Thoracic aorta (tissue), 2 donors: Measurements from ENCODE around the gene ANP32E. TPM values are rescaled to one million over a fixed set of nuclear protein-coding genes. Genes with fewer than 3 reads are reported as not detected.

Experiments used
- ATAC-seq: fragments of 150-250 bp; one replicate; pipeline ENCODE4 v1.8.0; 2017; ENCODE audit warnings: low read depth; ENCODE audit not compliant: insufficient number of reproducible peaks, low FRiP score
- DNase-seq: peaks from one replicate; pipeline ENCODE4 v3.0.0-alpha.2; 2020; ENCODE audit warnings: low spot score
- H3K27ac ChIP-seq, 2 donors: fragments of 200-600 bp; sonication (generic); 1 replicate in 1 of 2; 2 replicates in 1 of 2; pipeline ENCODE4 v1.5.1; 2016; ENCODE audit warnings: mild to moderate bottlenecking in 2 of 2, moderate library complexity in 2 of 2
- H3K27me3 ChIP-seq: fragments of 200-600 bp; sonication (generic); replicated peaks from 2 replicates; pipeline ENCODE4 v1.6.0; 2016; ENCODE audit warnings: mild to moderate bottlenecking; ENCODE audit not compliant: insufficient read depth
- H3K36me3 ChIP-seq: fragments of 200-600 bp; sonication (generic); one replicate; pipeline ENCODE4 v1.5.1; 2016
- H3K4me1 ChIP-seq, 2 donors: fragments of 200-600 bp; sonication (generic); 1 replicate in 1 of 2; 2 replicates in 1 of 2; pipeline versions ENCODE4 v1.5.1 to v1.6.0; 2016; ENCODE audit warnings: low read depth in 2 of 2, mild to moderate bottlenecking in 1 of 2; ENCODE audit not compliant: control insufficient read depth in 1 of 2
- H3K4me3 ChIP-seq: fragments of 200-600 bp; sonication (generic); 2 replicates; pipeline ENCODE4 v1.5.1; 2016; ENCODE audit warnings: mild to moderate bottlenecking
- H3K9me3 ChIP-seq: fragments of 200-600 bp; sonication (generic); 2 replicates; pipeline ENCODE4 v1.5.1; 2016
- total RNA-seq, 2 donors: library from RNA; depleted of rRNA; stranded (reverse); fragments of >200 nt; gene quantifications; one replicate each; pipeline versions ENCODE4 v1.1.0 to v1.2.3, GENCODE V29; 2016
- TF ChIP-seq, protein P1 (sequence below): fragments of 200-600 bp; sonication (generic); IDR thresholded peaks from one replicate; pipeline ENCODE4 v1.5.1; 2019; ENCODE audit warnings: antibody characterized with exemption

Gene ANP32E
- total RNA-seq, 2 donors from 2014 or later, result 10.7 to 22.2 TPM

DNA sequence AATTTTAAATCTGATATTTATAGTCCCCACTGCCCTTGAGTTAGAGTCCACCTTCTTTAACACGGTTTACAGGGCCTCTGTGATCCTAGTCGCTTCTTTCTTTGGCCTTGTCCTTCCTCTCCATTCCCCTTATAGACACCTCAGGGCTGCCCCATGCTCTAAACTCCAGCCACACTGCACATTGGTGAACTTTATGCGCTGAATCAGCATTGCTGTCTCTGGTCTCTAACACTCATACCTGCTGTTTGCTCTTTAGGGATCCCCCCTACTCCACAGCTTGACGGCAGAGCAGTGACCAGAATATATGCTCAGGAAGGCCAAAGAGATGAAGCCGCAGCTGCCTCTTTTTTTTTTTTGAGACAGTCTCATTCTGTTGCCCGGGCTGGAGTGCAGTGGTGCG is 56.0 kb downstream of the ANP32E start:
- no peaks in the 10 kb centered on the region for H3K36me3 ChIP-seq
- ATAC-seq (no peak), DNase-seq (no peak)
- H3K9me3 ChIP-seq, result no peaks in the 10 kb centered on the region
- no peak overlapping the region for H3K27ac ChIP-seq
- H3K27me3 ChIP-seq, result no peaks in the 10 kb centered on the region
- no peak overlapping the region for H3K4me3 ChIP-seq
- TF ChIP-seq, protein P1, sequence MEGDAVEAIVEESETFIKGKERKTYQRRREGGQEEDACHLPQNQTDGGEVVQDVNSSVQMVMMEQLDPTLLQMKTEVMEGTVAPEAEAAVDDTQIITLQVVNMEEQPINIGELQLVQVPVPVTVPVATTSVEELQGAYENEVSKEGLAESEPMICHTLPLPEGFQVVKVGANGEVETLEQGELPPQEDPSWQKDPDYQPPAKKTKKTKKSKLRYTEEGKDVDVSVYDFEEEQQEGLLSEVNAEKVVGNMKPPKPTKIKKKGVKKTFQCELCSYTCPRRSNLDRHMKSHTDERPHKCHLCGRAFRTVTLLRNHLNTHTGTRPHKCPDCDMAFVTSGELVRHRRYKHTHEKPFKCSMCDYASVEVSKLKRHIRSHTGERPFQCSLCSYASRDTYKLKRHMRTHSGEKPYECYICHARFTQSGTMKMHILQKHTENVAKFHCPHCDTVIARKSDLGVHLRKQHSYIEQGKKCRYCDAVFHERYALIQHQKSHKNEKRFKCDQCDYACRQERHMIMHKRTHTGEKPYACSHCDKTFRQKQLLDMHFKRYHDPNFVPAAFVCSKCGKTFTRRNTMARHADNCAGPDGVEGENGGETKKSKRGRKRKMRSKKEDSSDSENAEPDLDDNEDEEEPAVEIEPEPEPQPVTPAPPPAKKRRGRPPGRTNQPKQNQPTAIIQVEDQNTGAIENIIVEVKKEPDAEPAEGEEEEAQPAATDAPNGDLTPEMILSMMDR, result no peak
- H3K4me1 ChIP-seq, result peaks cover 4 to 13% of the 10 kb centered on the region in 2 donors

DNA sequence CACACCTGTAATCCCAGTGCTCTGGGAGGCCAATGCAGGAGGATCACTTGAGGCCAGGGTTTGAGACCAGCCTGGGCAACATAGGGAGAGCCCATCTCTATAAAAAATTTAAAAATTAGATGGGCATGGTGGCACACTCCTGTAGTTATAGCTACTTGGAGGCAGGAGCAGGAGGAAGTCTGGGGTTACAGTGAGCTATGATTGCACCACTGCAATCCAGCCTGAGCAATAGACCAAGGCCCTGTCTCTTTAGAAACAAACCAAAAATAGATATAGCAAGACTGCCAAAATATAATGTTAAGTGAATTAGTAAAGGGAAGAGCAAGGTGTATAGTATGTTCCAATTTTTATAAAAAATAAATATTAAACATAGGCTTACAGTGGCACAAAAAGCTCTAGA is 57.4 kb downstream of the ANP32E start:
- ATAC-seq, result no peak
- DNase-seq, result no peak
- Histone ChIP-seq H3K9me3 (no peaks in the 10 kb centered on the region), H3K4me1 (peaks cover 4 to 13% of the 10 kb centered on the region in 2 donors), H3K27me3 (no peaks in the 10 kb centered on the region), H3K27ac (no peak overlapping the region), H3K4me3 (no peak overlapping the region), H3K36me3 (no peaks in the 10 kb centered on the region)
- TF ChIP-seq, protein P1, result no peak

DNA sequence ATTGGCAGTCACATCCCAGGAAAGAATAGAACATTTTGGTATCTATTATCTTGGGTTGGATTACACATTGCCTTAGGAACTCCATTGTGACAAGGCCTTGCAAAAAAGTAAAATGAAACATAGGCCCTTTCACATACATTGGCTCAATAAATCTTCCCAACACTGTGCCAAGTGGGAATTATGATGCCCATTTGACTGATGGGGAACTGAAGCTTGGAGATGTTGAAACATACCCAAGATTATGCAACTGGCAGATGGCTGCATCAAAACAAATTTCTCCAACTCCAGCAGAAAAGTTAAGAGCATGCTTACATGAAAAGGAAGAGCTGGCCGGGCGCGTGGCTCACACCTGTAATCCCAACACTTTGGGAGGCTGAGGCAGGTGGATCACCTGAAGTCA is 59.3 kb downstream of the ANP32E start:
- DNase-seq, result no peak
- no peaks in the 10 kb centered on the region for H3K9me3 ChIP-seq
- TF ChIP-seq, protein P1, result no peak
- no peak overlapping the region for H3K4me3 ChIP-seq
- ATAC-seq, result no peak
- no peak overlapping the region for H3K27ac ChIP-seq
- no peaks in the 10 kb centered on the region for H3K27me3 ChIP-seq
- H3K4me1 ChIP-seq, result no peaks in the 10 kb centered on the region
- H3K36me3 ChIP-seq, result no peaks in the 10 kb centered on the region

DNA sequence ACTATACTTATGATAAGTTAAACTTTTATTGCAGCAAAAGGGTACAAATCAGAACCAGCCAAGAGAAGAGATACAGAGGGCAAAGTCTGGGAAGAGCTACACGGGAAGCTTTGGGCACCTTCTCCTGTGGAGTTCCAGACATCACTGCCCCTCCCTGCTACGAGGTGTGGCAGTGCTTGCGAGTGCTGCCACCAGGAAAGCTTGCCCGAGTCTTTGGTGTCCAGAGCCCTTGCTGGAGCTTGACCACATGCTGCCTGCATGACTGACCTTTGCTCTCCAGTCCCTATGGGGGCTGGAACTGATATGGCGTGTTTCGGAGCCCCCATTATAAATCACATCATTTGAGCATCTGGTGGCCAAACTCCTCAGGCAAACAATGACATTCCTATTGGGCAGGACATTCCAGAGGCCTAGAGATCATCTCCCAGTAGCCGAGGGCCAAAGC is 62.7 kb downstream of the ANP32E start:
- Histone ChIP-seq H3K27me3 (no peaks in the 10 kb centered on the region), H3K4me1 (peaks cover 0 to 5% of the 10 kb centered on the region in 2 donors), H3K4me3 (no peak overlapping the region), H3K36me3 (no peaks in the 10 kb centered on the region), H3K9me3 (no peaks in the 10 kb centered on the region), H3K27ac (no peak overlapping the region)
- no peak for ATAC-seq
- TF ChIP-seq, protein P1, result no peak
- DNase-seq, result no peak

DNA sequence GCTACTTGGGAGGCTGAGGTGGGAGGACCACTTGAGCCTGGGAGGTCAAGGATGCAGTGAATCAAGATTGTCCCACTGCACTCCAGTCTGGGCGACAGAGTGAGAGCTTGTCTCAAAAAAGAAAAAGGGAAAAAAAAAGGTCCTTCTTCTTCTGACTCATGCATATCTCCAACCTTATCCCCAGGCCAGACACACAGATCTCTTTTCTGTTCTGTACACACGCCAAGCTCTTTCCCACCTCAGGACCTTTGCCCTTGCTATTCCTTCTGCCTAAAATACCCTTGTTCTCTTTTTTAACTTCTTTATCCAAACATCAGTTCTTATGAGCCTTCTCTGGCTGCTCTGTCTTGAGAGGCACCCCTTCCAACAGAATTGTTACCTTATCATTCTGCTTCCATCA is 64.1 kb downstream of the ANP32E start:
- ATAC-seq (no peak), DNase-seq (no peak)
- H3K27me3 ChIP-seq, result no peaks in the 10 kb centered on the region
- no peak overlapping the region for H3K4me3 ChIP-seq
- H3K36me3 ChIP-seq, result no peaks in the 10 kb centered on the region
- H3K9me3 ChIP-seq, result no peaks in the 10 kb centered on the region
- TF ChIP-seq, protein P1, result no peak
- H3K27ac ChIP-seq, result peak overlapping the region in 1 of 2 donors; percentile 14
- peaks cover 0 to 5% of the 10 kb centered on the region in 2 donors for H3K4me1 ChIP-seq
